HL-60 (cell line): ENCODE data around the gene WARS2.

Experiments used
- CTCF ChIP-seq: IDR thresholded peaks from one replicate; pipeline ENCODE4 v1.5.1; 2011; ENCODE audit warnings: low read length, control low read depth, inconsistent platforms; ENCODE audit not compliant: insufficient read depth
- SPI1 ChIP-seq: IDR thresholded peaks from 2 replicates; pipeline ENCODE4 v1.6.1; 2012; ENCODE audit warnings: low read depth, mild to moderate bottlenecking, borderline replicate concordance

GRCh38 chr1:119116725-119117124, 23.7 kb downstream of the WARS2 start:
- TF ChIP-seq CTCF (no peak), SPI1 (peak; percentile 65; the same call in 1 of the 2 replicates)
